HepG2 (cell line): ENCODE measurements around the gene CD69.

Source experiments
- FOXJ3 ChIP-seq: sonication (generic); formaldehyde crosslinking; IDR thresholded peaks from 2 replicates; pipeline ENCODE4 v1.4.0; 2020; ENCODE audit warnings: missing genetic modification reagents, mild to moderate bottlenecking, borderline replicate concordance
- IRF1 ChIP-seq: sonication (generic); formaldehyde crosslinking; IDR thresholded peaks from 2 replicates; pipeline ENCODE4 v1.4.0; 2020; ENCODE audit warnings: low read depth, mild to moderate bottlenecking, missing genetic modification reagents
- NR0B2 ChIP-seq: sonication (generic); formaldehyde crosslinking; IDR thresholded peaks from 2 replicates; pipeline ENCODE4 v1.4.0; 2020; ENCODE audit warnings: mild to moderate bottlenecking, missing genetic modification reagents
- POLR2A ChIP-seq, 2 experiments: IDR thresholded peaks; 2 replicates each; pipeline ENCODE4 v1.6.1; 2011; ENCODE audit warnings: low read depth in 2 of 2, low read length in 2 of 2, mild to moderate bottlenecking in 1 of 2, moderate library complexity in 1 of 2; ENCODE audit not compliant: insufficient read depth in 1 of 2
- XBP1 ChIP-seq: sonication (generic); formaldehyde crosslinking; IDR thresholded peaks from 2 replicates; pipeline ENCODE4 v1.5.0; 2020; ENCODE audit warnings: missing genetic modification reagents
- ZNF136 ChIP-seq: sonication (generic); formaldehyde crosslinking; IDR thresholded peaks from 2 replicates; pipeline ENCODE4 v1.8.1; 2022; ENCODE audit warnings: low read depth, mild to moderate bottlenecking, moderate library complexity, missing genetic modification reagents
- ZNF350 ChIP-seq: sonication (generic); formaldehyde crosslinking; IDR thresholded peaks from 2 replicates; pipeline ENCODE4 v1.4.0; 2020; ENCODE audit warnings: mild to moderate bottlenecking, low read depth, missing genetic modification reagents, borderline replicate concordance
- TF ChIP-seq, protein P1 (sequence below), 2 experiments: IDR thresholded peaks; 2 replicates each; pipeline ENCODE4 v1.6.1; 2011 to 2012; ENCODE audit warnings: low read length in 2 of 2, borderline replicate concordance in 1 of 2, low read depth in 1 of 2, mild to moderate bottlenecking in 1 of 2, moderate library complexity in 1 of 2

DNA sequence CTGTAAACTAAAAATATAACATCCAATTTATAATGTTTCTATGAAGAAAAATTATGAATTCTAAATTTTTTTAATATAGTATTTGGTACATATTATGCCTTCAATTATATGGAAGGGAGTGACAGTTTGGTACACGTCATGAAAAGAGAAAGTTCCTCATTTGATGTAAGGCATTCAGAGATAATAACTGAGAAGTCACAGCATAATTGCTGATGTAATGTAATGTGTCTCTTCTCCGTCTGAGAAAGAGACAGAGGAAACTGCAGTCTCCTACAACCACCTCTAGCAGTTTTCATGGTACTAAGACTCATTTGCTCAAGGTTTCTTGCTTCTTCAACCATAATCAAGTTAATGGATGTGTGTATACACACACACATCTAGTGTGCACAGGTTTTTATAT, 2.3 kb upstream of the CD69 start:
- no peak for TF ChIP-seq ZNF136 (CRISPR knock-in tag)
- TF ChIP-seq FOXJ3 (CRISPR knock-in tag): no peak
- no peak for TF ChIP-seq POLR2A (IDR thresholded peaks at IDR 0.05; ENCODE audit: insufficient read depth in 1 of 2, low read depth in 2 of 2, low read length in 2 of 2)
- TF ChIP-seq XBP1 (CRISPR knock-in tag): no peak
- TF ChIP-seq ZNF350 (CRISPR knock-in tag): no peak
- TF ChIP-seq NR0B2 (CRISPR knock-in tag): no peak
- TF ChIP-seq IRF1 (CRISPR knock-in tag): no peak
- TF ChIP-seq, protein P1, sequence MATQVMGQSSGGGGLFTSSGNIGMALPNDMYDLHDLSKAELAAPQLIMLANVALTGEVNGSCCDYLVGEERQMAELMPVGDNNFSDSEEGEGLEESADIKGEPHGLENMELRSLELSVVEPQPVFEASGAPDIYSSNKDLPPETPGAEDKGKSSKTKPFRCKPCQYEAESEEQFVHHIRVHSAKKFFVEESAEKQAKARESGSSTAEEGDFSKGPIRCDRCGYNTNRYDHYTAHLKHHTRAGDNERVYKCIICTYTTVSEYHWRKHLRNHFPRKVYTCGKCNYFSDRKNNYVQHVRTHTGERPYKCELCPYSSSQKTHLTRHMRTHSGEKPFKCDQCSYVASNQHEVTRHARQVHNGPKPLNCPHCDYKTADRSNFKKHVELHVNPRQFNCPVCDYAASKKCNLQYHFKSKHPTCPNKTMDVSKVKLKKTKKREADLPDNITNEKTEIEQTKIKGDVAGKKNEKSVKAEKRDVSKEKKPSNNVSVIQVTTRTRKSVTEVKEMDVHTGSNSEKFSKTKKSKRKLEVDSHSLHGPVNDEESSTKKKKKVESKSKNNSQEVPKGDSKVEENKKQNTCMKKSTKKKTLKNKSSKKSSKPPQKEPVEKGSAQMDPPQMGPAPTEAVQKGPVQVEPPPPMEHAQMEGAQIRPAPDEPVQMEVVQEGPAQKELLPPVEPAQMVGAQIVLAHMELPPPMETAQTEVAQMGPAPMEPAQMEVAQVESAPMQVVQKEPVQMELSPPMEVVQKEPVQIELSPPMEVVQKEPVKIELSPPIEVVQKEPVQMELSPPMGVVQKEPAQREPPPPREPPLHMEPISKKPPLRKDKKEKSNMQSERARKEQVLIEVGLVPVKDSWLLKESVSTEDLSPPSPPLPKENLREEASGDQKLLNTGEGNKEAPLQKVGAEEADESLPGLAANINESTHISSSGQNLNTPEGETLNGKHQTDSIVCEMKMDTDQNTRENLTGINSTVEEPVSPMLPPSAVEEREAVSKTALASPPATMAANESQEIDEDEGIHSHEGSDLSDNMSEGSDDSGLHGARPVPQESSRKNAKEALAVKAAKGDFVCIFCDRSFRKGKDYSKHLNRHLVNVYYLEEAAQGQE (IDR thresholded peaks at IDR 0.05; ENCODE audit: borderline replicate concordance in 1 of 2, low read depth in 1 of 2, low read length in 2 of 2): no peak
